Activated T-helper 1 cell treated with anti-CD3 and anti-CD28 coated beads, Interleukin-12 subunit alpha, Interleukin-12 subunit beta, Interleukin-2, Interleukin-4 antibody, amounts not matched to agents 30 ng/mL and 10 ng/mL and 1 ng/mL, durations not matched to agents 14 hours and 24 hours and 36 hours (primary cell): ENCODE results near the gene SNRPD3. TPM values are rescaled to one million over a fixed set of nuclear protein-coding genes. Genes with fewer than 3 reads are reported as not detected.

Experiments used
- DNase-seq: peaks from one replicate; pipeline ENCODE4 v3.0.0; 2021; ENCODE audit warnings: low spot score
- H3K27ac Mint-ChIP-seq: one replicate; pipeline ENCODE4 v1.8.0; 2021; ENCODE audit warnings: mild to moderate bottlenecking, mixed read lengths
- H3K27me3 Mint-ChIP-seq: one replicate; pipeline ENCODE4 v1.8.0; 2022; ENCODE audit warnings: mild to moderate bottlenecking, moderate library complexity, mixed read lengths; ENCODE audit not compliant: insufficient read depth
- H3K36me3 Mint-ChIP-seq: one replicate; pipeline ENCODE4 v1.8.0; 2021; ENCODE audit warnings: low read depth, mixed read lengths
- H3K4me1 Mint-ChIP-seq: one replicate; pipeline ENCODE4 v1.8.0; 2021; ENCODE audit warnings: low read depth, mixed read lengths
- H3K4me3 Mint-ChIP-seq: one replicate; pipeline ENCODE4 v1.8.0; 2021; ENCODE audit warnings: mild to moderate bottlenecking, moderate library complexity, mixed read lengths
- H3K9me3 Mint-ChIP-seq: one replicate; pipeline ENCODE4 v1.8.0; 2021; ENCODE audit warnings: mixed read lengths
- intact Hi-C: fragments of 100-400 bp; cut with micrococcal nuclease; formaldehyde crosslinking; loops from one replicate; pipeline ENCODE4 v1.15.1; 2024
- total RNA-seq: library from RNA; stranded (reverse); gene quantifications from 2 replicates; pipeline ENCODE4 v1.2.3, GENCODE V29; 2022

The SNRPD3 gene
- total RNA-seq, 1 donor from 2014 or later, result 158 TPM

- Mint-ChIP-seq H3K36me3 (peaks cover 35% of the 10 kb centered on the region), H3K4me3 (no peak overlapping the region), H3K27ac (no peak overlapping the region), H3K9me3 (no peaks in the 10 kb centered on the region), H3K4me1 (peaks cover 54% of the 10 kb centered on the region), H3K27me3 (no peaks in the 10 kb centered on the region)
- no peak for DNase-seq
- intact Hi-C loops, result loop anchor here (5.0 to 10.0 kb wide), 2 partner anchors 195 to 503 kb away; no protein-coding TSS in a partner anchor
Observed at GRCh38 chr22:24559471-24559870, 3.7 kb downstream of the SNRPD3 start.

GRCh38 chr22:24563246-24563645 lies 7.4 kb downstream of the SNRPD3 start:
- H3K36me3 Mint-ChIP-seq, result peaks cover 29% of the 10 kb centered on the region
- no peak for DNase-seq
- intact Hi-C loops, result no loop called here
- no peaks in the 10 kb centered on the region for H3K27me3 Mint-ChIP-seq
- H3K4me3 Mint-ChIP-seq, result no peak overlapping the region
- H3K27ac Mint-ChIP-seq, result no peak overlapping the region
- H3K4me1 Mint-ChIP-seq, result peaks cover 36% of the 10 kb centered on the region
- no peaks in the 10 kb centered on the region for H3K9me3 Mint-ChIP-seq

- Mint-ChIP-seq H3K27ac (no peak overlapping the region), H3K4me3 (no peak overlapping the region), H3K27me3 (no peaks in the 10 kb centered on the region), H3K36me3 (peaks cover 27% of the 10 kb centered on the region), H3K9me3 (no peaks in the 10 kb centered on the region), H3K4me1 (peaks cover 28% of the 10 kb centered on the region)
- no peak for DNase-seq
- intact Hi-C loops, result no loop called here
Observed at GRCh38 chr22:24564376-24565058, 8.7 kb downstream of the SNRPD3 start.

- H3K36me3 Mint-ChIP-seq, result peaks cover 32% of the 10 kb centered on the region
- peaks cover 26% of the 10 kb centered on the region for H3K4me1 Mint-ChIP-seq
- intact Hi-C loops, result no loop called here
- H3K27me3 Mint-ChIP-seq, result no peaks in the 10 kb centered on the region
- no peak overlapping the region for H3K4me3 Mint-ChIP-seq
- H3K9me3 Mint-ChIP-seq, result no peaks in the 10 kb centered on the region
- no peak for DNase-seq
- no peak overlapping the region for H3K27ac Mint-ChIP-seq
Observed at GRCh38 chr22:24565077-24565476, 9.3 kb downstream of the SNRPD3 start.

GRCh38 chr22:24566899-24567511 lies 11.2 kb downstream of the SNRPD3 start:
- intact Hi-C loops, result no loop called here
- H3K27me3 Mint-ChIP-seq, result no peaks in the 10 kb centered on the region
- H3K4me1 Mint-ChIP-seq, result peaks cover 20% of the 10 kb centered on the region
- H3K4me3 Mint-ChIP-seq, result no peak overlapping the region
- DNase-seq, result no peak
- no peaks in the 10 kb centered on the region for H3K9me3 Mint-ChIP-seq
- no peak overlapping the region for H3K27ac Mint-ChIP-seq
- peaks cover 38% of the 10 kb centered on the region for H3K36me3 Mint-ChIP-seq

- Mint-ChIP-seq H3K4me1 (peaks cover 18% of the 10 kb centered on the region), H3K36me3 (peaks cover 43% of the 10 kb centered on the region), H3K9me3 (no peaks in the 10 kb centered on the region), H3K27me3 (no peaks in the 10 kb centered on the region), H3K27ac (no peak overlapping the region), H3K4me3 (no peak overlapping the region)
- intact Hi-C loops, result no loop called here
- DNase-seq, result no peak
Observed at GRCh38 chr22:24567668-24568067, 11.9 kb downstream of the SNRPD3 start.

GRCh38 chr22:24571266-24571665 lies 15.5 kb downstream of the SNRPD3 start:
- H3K4me3 Mint-ChIP-seq, result no peak overlapping the region
- no peaks in the 10 kb centered on the region for H3K9me3 Mint-ChIP-seq
- intact Hi-C loops, result no loop called here
- H3K36me3 Mint-ChIP-seq, result peaks cover 48% of the 10 kb centered on the region
- peaks cover 6% of the 10 kb centered on the region for H3K4me1 Mint-ChIP-seq
- no peaks in the 10 kb centered on the region for H3K27me3 Mint-ChIP-seq
- DNase-seq, result no peak
- no peak overlapping the region for H3K27ac Mint-ChIP-seq

GRCh38 chr22:24576778-24577177 lies 21.0 kb downstream of the SNRPD3 start:
- no peaks in the 10 kb centered on the region for H3K4me1 Mint-ChIP-seq
- no peak for DNase-seq
- peaks cover 36% of the 10 kb centered on the region for H3K36me3 Mint-ChIP-seq
- H3K27ac Mint-ChIP-seq, result no peak overlapping the region
- no peak overlapping the region for H3K4me3 Mint-ChIP-seq
- no peaks in the 10 kb centered on the region for H3K9me3 Mint-ChIP-seq
- intact Hi-C loops, result no loop called here
- no peaks in the 10 kb centered on the region for H3K27me3 Mint-ChIP-seq

- H3K4me1 Mint-ChIP-seq, result no peaks in the 10 kb centered on the region
- H3K27me3 Mint-ChIP-seq, result no peaks in the 10 kb centered on the region
- intact Hi-C loops, result no loop called here
- no peaks in the 10 kb centered on the region for H3K9me3 Mint-ChIP-seq
- H3K27ac Mint-ChIP-seq, result no peak overlapping the region
- H3K36me3 Mint-ChIP-seq, result peaks cover 20% of the 10 kb centered on the region
- H3K4me3 Mint-ChIP-seq, result no peak overlapping the region
- DNase-seq, result no peak
Observed at GRCh38 chr22:24578355-24579257, 22.8 kb downstream of the SNRPD3 start.

- no peaks in the 10 kb centered on the region for H3K4me1 Mint-ChIP-seq
- H3K4me3 Mint-ChIP-seq, result no peak overlapping the region
- intact Hi-C loops, result no loop called here
- no peaks in the 10 kb centered on the region for H3K27me3 Mint-ChIP-seq
- peaks cover 20% of the 10 kb centered on the region for H3K36me3 Mint-ChIP-seq
- no peaks in the 10 kb centered on the region for H3K9me3 Mint-ChIP-seq
- no peak for DNase-seq
- no peak overlapping the region for H3K27ac Mint-ChIP-seq
Observed at GRCh38 chr22:24579258-24579601, 23.4 kb downstream of the SNRPD3 start.

GRCh38 chr22:24580276-24580675 lies 24.5 kb downstream of the SNRPD3 start:
- Mint-ChIP-seq H3K27me3 (no peaks in the 10 kb centered on the region), H3K4me3 (no peak overlapping the region), H3K36me3 (peaks cover 12% of the 10 kb centered on the region), H3K27ac (no peak overlapping the region), H3K4me1 (no peaks in the 10 kb centered on the region), H3K9me3 (no peaks in the 10 kb centered on the region)
- intact Hi-C loops, result no loop called here
- no peak for DNase-seq

GRCh38 chr22:24582056-24582814 lies 26.4 kb downstream of the SNRPD3 start:
- intact Hi-C loops, result no loop called here
- H3K9me3 Mint-ChIP-seq, result no peaks in the 10 kb centered on the region
- no peak for DNase-seq
- no peak overlapping the region for H3K27ac Mint-ChIP-seq
- H3K36me3 Mint-ChIP-seq, result peaks cover 8% of the 10 kb centered on the region
- no peaks in the 10 kb centered on the region for H3K4me1 Mint-ChIP-seq
- H3K27me3 Mint-ChIP-seq, result no peaks in the 10 kb centered on the region
- H3K4me3 Mint-ChIP-seq, result no peak overlapping the region
